WI38 (cell line): ENCODE results near the gene CYTH4.

ENCODE experiments used
- H3K4me3 ChIP-seq: 2 replicates; pipeline ENCODE4 v1.5.1; 2011; ENCODE audit warnings: low read depth, mild to moderate bottlenecking, control low read depth, low read length
- TF ChIP-seq, protein P1 (sequence below): IDR thresholded peaks from 2 replicates; pipeline ENCODE4 v1.5.1; 2012; ENCODE audit warnings: low read depth, mild to moderate bottlenecking, control low read depth, low read length

The CYTH4 gene

DNA sequence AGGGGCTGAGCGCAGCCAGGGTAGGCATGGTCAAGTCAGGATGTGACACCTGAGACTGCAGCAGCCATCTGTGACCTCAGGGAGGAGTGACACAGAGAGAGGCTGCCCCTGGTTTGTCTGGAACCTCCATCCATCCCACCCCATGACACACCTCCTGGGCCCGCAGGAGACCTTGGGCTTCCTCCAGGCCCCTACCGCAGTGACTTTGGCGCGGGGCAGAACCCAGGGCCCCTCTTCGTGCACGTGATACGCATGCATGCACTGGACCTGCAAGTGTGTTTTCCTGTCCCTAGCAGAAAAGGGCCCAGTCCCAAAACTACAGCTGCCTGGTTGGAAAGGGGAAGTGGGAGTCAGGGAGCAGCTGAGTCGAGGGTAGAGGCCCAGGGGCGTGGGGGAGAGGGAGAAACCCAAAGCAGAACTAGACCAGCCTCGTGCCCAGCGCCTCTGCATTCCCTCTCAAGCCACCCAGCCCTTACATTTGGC is 7.9 kb upstream of the CYTH4 start:
- H3K4me3 ChIP-seq = no peak overlapping the region
- TF ChIP-seq, protein P1, sequence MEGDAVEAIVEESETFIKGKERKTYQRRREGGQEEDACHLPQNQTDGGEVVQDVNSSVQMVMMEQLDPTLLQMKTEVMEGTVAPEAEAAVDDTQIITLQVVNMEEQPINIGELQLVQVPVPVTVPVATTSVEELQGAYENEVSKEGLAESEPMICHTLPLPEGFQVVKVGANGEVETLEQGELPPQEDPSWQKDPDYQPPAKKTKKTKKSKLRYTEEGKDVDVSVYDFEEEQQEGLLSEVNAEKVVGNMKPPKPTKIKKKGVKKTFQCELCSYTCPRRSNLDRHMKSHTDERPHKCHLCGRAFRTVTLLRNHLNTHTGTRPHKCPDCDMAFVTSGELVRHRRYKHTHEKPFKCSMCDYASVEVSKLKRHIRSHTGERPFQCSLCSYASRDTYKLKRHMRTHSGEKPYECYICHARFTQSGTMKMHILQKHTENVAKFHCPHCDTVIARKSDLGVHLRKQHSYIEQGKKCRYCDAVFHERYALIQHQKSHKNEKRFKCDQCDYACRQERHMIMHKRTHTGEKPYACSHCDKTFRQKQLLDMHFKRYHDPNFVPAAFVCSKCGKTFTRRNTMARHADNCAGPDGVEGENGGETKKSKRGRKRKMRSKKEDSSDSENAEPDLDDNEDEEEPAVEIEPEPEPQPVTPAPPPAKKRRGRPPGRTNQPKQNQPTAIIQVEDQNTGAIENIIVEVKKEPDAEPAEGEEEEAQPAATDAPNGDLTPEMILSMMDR = no peak

DNA sequence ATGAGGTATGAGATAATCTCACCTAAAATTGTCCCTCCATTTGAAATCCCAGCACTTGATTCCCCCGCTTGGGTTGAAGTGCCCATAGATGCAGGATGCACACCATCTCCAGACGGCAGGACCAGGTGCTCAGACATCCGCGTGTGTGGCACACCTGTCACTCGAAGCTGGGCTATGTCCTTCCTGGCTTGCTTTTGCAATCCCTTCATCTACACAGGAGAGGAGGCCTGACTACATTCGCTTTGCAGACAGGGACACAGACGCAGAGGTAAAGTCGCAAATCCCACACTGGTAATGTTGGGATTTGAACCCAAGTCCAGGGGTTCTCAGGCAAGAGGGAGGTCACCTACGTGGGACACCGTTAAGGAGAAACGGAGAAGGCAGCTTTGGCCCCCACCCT is 7.2 kb upstream of the CYTH4 start:
- no peak overlapping the region for H3K4me3 ChIP-seq
- TF ChIP-seq, protein P1 = no peak

DNA sequence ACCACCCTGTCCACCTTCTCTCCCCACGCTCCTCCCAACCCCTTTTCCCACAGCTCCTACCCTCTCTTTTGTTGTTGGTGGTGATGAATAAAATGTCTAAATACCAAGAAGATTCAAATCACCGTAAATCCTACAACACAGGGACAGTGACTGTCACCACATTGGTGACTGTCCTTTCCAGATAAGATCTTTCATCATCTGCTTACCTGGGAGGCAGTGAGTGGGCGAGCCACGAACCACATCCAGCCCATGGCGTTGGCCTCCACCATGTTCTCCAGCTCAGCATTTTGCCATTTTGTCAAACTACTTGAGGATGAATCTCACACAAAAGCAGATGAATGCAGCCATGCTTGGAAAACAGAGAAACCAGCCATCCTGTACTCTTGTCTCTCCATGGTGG is 6.7 kb upstream of the CYTH4 start:
- H3K4me3 ChIP-seq = no peak overlapping the region
- TF ChIP-seq, protein P1 = no peak

DNA sequence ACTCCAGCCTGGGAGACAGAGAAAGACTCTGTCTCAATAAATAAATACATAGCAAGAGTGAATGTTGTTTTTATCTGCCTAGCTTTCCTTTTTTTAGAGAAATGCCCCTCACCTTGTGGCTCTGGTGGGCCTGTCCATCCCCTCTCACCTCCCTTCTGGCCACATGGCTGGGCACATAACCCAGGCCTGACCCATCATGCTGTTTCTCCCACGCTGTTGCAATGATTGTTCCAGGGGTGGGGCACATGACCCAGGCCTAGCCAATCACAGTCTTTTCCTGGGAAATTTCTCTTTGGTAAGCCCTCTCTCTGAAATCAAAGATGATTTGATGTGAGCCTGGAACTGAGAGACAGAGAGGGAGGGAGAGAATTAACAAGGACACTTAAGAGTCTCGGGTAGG is 5.5 kb upstream of the CYTH4 start:
- TF ChIP-seq, protein P1 = no peak

DNA sequence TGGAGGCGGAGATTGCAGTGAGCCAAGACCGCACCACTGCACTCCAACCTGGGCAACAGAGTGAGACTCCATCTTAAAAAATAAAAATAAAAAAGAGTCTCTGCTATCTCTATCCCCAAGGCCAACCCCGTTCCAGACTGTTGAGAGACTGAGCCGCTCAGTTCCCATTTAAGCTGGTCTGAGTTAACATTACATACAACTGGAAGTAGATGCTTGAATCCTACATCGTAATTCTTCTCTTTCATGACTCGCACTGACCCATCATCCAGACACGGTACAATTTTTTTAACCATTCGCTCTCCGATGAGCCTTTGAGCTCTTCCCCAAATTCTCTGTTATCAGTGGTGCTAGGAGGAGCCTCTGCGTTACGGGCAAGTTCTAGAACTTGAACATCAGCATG is 4.9 kb upstream of the CYTH4 start:
- no peak overlapping the region for H3K4me3 ChIP-seq
- TF ChIP-seq, protein P1 = no peak

More for the DNA sequence above, 5.5 kb upstream of the CYTH4 start:
- no peak overlapping the region for H3K4me3 ChIP-seq

DNA sequence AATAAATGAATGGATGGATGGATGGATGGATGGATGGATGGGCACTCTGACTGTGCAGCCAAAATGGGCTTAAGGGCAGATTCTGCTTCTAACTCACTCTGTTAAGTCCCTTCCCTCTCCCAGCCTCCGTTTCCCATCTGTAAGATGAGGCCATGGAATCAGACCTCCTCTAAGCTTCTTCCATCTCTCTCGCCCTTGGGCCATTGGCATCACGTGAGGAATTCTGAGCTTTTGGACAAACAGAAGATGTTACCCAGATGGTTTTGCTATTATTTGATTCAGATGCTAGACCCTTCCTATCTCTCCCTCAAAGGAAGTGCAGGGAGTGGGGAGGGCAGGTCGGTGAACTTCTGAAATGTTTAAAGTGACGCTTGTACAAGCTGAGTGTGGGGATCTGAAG is 4.0 kb upstream of the CYTH4 start:
- TF ChIP-seq, protein P1 = no peak

DNA sequence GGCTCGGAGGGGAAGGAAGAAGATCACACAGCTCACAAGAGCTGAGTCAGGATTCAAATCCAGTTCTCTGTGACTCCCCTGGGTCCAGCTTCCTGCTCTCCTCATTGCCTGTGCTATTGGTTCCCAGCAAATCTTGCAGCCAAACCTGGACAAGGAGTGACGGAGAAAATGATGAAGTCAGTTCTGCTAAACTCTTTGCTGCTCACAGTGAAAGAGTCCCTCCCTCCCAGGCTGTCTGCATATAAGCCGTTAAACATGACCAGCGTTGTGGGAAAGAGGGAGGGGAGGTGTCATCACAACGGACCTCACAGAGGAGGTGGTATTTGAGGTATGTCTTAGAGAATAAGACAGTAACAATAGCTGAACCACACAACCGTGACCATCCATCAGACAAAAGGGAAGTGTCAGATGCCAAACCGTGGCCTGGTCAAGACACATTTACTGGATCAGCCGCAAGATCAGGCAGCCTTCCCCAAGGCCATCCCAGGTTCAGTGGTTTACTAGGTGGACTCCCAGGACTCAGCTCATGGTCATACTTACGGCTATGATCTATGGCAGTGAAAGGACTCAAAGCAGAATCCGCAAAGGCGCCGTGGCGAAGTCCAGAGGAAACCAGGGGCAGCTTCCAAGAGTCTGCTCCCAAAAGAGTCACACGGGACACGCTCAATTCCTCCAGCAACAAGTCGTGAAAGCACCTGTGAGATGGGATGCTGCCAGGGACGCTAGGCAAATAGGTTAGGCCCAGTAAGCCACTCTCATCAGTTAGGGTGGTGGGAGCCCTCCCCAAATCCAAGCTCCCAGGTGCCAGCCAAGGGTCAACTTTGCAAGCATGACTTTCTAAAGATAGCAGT is 2.8 kb upstream of the CYTH4 start:
- H3K4me3 ChIP-seq = no peak overlapping the region
- TF ChIP-seq, protein P1 = no peak

More for the DNA sequence above, 4.0 kb upstream of the CYTH4 start:
- H3K4me3 ChIP-seq = no peak overlapping the region
